Measurements from ENCODE around the gene CFAP299.

The CFAP299 gene

DNA sequence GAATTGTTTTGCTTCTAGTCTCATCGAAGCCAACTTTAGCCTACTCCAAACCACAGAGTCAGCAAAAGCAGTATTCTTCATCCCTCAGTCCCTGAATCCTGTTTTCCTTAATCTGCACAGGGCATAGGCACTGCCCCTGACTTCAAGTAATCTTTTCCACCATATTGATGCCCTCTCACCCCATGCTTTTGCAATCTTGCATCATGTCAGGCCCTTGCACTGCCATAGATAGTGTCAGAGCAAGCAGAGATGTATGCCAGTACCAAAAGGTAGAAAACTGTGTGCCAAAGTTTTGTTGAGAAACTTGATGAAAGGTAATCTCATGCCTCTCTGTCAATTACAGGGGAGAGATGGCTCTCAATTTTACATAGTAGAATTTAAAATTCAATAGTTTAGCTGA is 131.1 kb downstream of the CFAP299 start:
- intact Hi-C loops (cut with DNase I) = no loop called here
- DNase-seq = no peak

DNA sequence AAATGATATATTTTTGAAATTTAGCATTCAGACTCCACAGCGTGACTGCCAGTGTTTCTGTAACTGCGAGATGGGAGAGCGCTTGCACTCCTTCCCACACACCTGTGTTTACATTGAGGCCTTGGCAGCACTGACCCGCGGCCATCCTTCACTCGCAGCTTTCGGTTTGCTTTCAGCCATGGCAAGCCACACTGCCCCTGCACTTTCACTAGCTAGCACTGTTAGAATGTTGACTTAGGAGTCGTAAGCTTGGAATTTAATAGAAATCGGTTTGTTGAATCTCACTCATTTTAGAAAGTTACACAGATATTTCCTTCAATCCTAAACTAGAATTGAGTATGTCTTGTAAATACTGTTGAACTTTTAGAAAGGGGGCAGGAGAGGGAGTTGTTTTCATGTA is 136.2 kb downstream of the CFAP299 start:
- DNase-seq = peak in 1 of 42 donors; percentile 3

DNA sequence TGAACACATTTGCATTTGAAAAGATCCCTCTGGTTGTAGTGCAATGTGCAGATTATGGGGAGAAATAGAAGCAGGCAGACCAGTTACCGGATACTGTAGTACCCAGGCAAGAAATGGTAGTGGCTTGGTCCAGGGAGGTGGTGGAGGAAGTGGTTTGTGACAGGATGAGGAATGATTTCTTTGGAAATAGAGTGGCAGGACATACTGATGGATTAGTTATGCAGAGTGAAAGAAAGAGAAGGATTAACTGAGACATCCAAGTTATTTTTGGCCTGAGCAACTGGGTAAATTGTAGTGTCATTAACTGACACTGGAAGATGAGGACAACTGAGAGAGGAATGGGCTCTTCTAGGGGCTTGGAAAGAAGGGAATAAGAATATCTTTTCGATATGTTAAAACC is 139.7 kb downstream of the CFAP299 start:
- no peak for DNase-seq
- intact Hi-C loops (cut with DNase I) = no loop called here

More for the DNA sequence above, 136.2 kb downstream of the CFAP299 start:
- intact Hi-C loops (cut with DNase I) = no loop called here

DNA sequence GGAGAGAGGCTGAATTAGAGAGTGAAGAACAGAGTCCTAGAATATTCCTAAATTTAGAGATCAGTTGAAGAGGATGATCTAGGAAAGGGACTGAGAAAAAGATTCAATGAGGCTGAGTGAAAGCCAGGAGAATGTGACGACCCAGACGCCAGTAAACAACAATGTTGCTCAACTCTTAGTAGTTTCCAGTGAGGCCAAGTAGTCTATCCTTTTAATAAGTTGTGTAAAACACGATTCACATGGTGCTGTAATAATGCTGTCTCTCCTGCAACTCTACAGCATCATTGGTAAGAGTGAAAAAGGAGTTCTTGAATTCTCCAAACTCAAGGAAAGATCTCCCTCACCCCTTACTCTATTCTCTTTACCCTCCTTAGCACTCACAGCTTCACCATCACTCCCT is 140.3 kb downstream of the CFAP299 start:
- DNase-seq = no peak
- intact Hi-C loops (cut with DNase I) = no loop called here

DNA sequence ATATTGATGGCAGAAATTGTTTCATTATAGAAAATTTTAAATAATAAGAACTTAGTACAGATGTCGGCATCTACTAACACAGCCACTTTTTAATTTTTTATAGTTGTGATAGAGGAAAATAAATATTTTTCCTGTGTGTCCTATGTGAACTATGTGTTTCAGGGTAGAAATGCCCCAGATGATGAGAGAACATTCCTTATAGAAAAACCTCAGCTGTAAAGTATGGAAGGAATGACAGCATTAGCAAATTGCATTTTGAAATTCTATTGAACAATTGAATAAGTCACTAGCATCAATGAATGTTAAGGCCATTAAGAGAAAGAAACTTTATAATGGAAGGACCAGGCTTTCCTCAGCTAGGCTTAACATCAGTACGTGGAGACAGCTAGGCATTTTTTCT is 149.2 kb downstream of the CFAP299 start:
- no peak for DNase-seq
- intact Hi-C loops (cut with DNase I) = no loop called here

DNA sequence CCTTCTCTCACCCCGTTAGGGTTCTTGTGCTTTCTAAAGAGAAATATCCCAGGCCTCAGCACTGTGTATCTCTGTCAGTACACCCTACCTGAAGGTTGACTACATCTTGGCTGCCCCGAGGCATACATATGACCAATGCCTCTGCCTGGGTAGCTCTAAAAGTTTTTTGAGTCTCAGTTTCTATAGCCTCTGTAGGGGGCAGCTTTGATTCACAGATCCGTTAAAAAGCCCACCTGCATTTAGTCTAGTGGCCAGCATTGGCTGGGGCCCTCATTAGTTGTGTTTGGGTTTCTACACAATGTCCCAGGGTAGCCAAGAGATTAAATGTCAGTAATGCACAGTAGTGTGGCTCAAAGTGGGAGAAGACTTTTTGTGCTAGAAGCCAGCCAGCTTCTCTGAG is 151.1 kb downstream of the CFAP299 start:
- no peak for DNase-seq
- intact Hi-C loops (cut with DNase I) = no loop called here

DNA sequence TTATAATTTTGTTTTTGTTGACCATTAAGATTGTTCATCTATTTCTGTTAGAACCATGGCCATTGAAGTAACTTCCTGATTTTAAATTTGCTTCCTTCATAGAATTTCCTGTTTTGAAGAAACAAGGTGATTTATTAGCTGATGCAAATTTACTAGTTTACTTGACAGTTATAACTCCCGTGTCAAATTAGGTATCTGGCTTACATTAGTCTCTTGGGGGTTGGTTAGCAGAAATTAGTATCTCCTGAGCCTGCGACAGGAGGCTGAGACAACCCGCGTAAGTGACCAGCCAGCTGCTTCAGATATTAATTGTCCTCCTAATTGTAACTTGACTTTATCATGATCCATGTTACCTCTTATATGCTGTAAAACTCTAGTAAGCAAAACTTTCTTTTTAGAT is 154.3 kb downstream of the CFAP299 start:
- intact Hi-C loops (cut with DNase I) = no loop called here
- DNase-seq = no peak

DNA sequence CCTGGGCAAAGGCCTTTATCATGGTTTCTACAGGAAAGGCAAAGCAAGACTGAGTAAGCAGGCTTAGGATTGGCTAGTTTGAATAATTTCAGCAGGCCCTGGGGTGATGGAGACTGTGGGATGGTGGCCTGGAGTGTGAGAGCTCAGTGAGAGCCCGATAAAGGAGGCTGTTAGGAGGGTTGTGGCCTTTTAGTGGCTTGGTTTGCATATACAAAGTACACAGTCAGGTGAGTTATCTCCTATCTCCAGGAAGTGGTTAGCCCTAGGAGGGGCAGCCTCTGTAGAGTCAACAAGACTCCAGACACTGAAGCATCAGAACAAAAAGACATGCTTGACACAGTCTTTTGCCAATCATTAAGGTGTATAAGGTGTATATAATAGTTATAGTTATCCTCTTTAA is 157.2 kb downstream of the CFAP299 start:
- intact Hi-C loops (cut with DNase I) = no loop called here
- DNase-seq = no peak

DNA sequence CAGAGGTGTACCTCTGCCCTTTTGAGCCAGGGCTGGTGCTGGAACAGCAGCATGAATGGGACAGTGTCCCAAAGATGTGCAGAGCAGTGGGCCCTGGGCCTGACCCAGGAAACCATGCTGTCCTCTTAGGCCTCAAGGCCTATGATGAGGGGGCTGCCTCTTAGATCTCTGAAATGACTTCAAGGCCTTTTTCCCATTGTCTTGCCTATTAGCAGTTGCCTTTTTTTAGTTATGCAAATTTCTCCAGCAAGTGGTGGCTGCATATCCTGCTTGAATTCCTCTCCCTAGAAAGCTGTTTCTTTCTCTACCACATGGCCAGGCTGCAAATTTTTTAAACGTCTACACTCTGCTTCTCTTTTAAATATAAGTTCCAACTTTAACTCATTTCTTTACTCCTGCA is 160.3 kb downstream of the CFAP299 start:
- intact Hi-C loops (cut with DNase I) = no loop called here

DNA sequence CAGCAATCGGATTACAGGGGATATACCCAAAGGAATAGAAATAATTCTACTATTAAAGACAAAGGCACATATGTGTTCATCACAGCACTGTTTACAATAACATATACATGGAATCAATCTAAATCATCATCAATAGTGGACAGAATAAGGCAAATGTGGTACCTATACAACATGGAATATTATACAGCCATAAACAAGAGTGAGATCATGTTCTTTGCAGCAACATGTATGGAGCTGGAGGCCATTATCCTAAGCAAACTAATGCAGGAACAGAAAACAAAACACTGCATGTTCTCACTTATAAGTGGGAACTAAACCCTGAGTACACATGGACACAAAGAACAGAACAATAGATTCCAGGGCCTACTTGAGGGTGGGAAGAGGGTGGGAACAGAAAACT is 163.2 kb downstream of the CFAP299 start:
- intact Hi-C loops (cut with DNase I) = no loop called here
- DNase-seq = no peak

More for the DNA sequence above, 160.3 kb downstream of the CFAP299 start:
- no peak for DNase-seq

DNA sequence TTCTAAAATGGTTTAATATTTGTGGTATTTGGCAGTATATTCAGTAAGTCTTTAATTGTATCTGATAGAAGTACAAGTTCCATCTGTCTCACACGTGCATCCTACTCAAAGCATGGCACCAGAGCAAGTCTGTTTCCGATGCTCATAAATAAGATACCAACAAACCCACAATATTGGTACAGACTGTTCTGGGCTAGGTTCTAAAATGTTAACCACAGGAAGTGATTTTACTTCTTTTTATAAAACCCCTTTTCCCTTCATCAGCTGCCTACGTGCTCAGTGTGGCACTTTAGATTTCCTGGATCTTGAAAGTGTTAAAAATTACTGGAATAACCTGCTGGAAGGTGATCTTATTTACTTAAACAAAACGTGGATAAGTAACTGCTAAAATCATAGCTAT is 165.1 kb downstream of the CFAP299 start:
- DNase-seq = no peak
- intact Hi-C loops (cut with DNase I) = no loop called here

DNA sequence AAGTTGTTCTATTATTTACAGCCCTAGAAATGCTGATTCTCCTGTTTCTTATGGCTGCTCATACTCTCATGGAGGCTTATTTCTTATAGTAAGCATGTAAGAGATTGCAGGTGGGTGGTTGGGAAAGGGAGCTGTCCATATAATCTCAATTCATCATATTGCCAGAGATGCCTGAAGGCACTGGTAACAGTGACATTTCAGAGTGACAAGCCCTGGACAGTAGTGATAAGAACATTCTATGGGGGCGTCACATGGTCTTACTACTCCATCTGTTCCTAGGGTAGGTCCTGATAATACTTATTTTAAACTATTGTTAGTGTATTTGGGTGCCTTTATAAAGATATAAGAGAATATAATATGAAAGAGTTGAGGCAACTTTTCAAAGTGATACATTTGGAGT is 171.5 kb downstream of the CFAP299 start:
- intact Hi-C loops (cut with DNase I) = no loop called here
- DNase-seq = no peak

DNA sequence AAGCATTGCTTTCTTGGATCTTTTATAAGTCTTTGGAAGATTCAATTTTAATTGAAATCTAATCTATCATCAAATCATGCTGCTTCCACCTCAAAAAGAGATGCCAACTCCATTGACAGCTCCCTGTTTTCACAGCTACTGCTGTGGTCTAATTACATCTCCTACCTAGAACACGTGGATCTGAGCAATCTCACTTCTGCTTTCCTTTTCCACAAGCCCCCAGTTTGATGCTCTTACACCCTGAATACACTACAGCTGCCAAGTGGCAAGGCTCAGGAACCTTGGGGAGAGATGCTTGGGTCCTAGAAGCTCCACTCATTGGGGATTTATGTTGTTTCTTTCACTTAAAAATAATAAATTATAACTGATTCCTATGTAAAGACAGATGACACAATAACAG is 172.0 kb downstream of the CFAP299 start:
- DNase-seq = no peak
- intact Hi-C loops (cut with DNase I) = no loop called here

DNA sequence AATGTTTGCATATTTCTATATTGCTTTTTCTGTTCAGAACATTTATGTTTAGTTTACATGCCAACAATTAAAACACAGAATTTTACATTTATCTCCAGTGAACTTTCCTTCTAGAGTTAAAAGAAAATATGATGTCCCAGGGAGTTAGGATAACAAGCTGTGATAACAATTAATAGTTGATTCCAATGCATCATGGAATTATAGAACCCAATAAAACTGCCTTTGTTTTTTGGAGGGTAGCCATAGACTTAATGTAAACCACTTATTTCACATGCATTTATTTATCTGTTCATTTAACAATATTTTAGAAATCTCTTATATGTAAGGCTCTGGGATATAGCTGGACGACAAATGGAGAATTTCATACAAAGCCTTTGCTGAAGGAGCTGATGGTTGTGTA is 180.0 kb downstream of the CFAP299 start:
- intact Hi-C loops (cut with DNase I) = no loop called here
- no peak for DNase-seq

DNA sequence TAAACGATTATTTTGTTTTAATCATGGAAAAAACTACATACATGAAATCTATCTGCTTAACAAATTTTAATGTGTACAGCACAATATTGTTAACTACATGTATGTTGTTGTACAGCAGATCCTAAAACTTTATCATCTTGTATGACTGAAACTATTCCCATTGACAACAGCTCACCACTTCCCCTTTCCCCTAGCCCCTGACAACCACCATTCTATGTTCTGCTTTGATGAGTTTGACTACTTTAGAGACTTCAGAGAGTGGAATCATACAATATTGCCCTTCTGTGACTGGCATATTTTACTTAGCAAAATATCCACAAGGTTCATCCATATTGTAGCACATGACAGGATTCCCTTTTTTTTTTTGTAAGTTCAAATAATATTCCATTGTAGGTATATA is 185.9 kb downstream of the CFAP299 start:
- no peak for DNase-seq
- intact Hi-C loops (cut with DNase I) = no loop called here

DNA sequence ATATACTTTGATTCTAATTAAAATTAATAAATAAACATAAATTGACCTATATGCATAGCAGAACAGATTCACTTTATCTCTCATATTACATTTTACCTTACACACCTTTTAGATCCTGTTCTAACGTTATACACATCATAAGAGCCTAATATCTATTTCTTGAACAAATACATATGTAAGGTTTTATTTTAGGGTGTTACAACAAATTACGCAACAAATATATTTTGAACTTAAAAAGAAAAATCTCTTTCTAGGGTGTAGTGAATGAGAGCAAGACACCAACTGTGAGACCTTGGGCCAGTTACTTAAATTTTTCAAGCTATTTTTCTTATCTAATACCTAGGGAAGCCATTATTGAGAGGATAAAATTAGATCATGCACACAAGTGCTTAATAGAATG is 191.2 kb downstream of the CFAP299 start:
- DNase-seq = no peak
- intact Hi-C loops (cut with DNase I) = no loop called here

DNA sequence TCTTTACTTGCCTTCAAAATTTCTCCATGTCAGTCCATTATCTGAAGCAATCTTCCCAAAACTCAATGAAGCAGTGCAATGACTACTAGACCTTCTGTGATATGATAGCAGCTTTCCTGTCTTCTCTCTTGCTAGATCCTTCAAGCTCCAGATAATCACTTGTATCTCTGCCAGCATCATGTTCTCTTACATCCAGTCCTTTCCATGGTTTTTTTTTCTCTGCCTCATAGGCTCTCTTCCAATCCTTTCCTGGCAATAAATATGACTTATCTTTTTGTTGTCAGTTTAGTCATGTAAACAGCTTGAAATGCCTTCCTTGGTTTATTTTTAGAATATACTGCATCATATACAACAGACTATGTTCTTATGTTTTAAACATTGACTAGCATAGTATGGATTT is 193.5 kb downstream of the CFAP299 start:
- intact Hi-C loops (cut with DNase I) = no loop called here
- DNase-seq = no peak

DNA sequence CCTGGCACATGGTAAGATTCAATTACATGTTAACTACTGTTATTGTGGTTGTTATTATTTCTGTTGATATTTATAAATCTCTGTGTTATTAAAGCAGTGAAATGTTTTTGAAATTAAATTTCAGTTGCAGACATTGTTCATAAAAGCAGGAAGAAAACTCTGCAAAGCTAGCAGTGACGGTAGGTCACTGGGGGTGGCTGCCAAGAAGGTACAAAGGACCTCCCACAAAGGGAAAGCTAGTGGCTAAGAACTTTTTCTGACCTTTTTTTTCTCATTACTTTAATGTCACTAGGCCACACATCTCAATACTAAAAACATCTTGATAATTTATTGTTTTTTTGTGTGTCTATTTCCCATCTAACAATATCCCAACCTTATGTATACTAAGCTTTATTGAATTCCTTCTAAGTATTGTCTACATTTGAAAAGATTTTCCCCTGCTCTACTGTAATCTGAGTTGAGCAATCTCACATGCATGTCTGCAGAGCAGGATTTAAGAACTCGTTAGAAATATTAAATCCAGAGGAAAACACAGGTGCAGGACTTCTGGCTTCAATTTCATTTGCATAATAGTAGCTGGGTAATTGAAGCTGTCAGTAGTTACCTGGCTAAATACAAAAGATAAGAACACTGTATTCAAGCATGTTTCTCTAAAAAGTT is 197.3 kb downstream of the CFAP299 start:
- intact Hi-C loops (cut with DNase I) = no loop called here

DNA sequence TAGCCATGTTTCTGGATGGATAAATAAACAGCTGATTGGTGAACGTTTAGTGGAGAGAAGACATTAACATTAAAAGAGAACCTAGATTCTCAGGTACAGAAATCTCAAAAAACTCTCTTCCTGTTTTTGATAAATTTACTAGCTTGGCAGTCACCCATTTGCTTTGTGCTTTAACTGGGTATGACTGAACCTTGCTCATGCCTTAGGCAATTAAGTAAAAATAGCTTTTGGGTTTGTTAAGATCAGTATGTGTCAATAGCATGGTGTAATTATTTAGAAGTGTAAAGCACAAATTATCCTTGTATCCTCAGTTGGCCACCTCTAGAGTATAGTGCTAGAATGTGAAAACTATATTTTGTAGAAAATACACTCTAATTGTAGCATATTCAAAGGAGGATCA is 200.0 kb downstream of the CFAP299 start:
- no peak for DNase-seq
- intact Hi-C loops (cut with DNase I) = no loop called here

More for the DNA sequence above, 197.3 kb downstream of the CFAP299 start:
- DNase-seq = no peak

DNA sequence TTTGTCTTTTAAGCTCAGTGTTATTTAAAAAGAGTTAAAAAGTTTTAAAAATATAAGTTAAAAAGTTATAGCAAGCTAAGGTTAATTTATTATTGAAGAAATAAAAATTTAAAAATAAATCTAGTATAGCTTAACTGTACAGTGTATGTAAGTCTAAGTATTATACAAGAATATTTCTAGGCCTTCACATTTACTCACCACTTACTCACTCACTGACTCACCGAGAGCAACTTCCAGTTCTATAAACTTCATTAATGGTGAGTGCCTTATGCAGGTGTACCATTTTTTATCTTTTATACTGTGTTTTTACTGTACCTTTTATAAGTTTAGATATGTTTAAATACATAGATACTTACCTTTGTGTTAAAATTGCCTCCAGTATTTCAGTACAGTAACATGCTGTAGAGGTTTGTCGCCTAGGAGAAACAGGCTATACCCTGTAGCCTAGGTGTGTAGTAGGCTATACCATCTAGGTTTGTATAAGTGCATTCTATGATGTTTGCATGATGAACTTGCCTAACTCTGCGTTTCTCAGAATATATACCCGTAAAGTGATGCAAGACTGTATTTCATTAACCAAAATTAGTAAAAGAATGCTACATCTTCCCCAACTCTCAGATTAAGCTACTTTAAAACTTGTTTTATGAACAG is 202.9 kb downstream of the CFAP299 start:
- intact Hi-C loops (cut with DNase I) = no loop called here
- no peak for DNase-seq

DNA sequence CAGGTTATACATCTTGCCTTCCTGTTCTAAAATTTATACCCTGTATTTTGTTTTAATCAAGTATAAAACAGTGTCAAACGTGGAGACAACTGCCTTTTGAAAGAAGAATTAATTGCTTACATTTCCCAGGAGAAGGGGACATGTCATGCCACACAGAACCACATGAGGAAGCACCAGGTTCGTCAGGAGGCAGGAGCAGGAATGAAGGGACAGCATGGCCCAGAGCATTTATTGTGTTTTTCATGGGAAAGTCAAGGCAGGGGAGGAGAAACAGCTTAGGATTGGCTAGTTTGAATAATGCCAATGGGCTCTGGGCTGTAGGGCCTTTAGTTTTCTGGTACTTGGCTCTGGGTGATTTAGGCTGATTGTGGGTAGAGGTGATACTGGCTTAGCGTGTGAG is 203.7 kb downstream of the CFAP299 start:
- intact Hi-C loops (cut with DNase I) = no loop called here

More for the DNA sequence above, 203.7 kb downstream of the CFAP299 start:
- DNase-seq = no peak

Data from head of caudate nucleus (tissue), 42 donors.